SKM-1 (cell line): ENCODE results near the gene PNPLA8.
A peak's percentile ranks its signal among the peaks of the same experiment; 100 is the strongest.
"Not testable (repeated sequence)": the region's sequence is repeated elsewhere in the genome, so short reads cannot be mapped to it uniquely, and the experiment has no call there.

Source experiments
- DNase-seq: peaks from one replicate; lab custom pipeline; 2025; ENCODE audit not compliant: unreplicated experiment; lab: John Stamatoyannopoulos, UW

PNPLA8 gene

DNA sequence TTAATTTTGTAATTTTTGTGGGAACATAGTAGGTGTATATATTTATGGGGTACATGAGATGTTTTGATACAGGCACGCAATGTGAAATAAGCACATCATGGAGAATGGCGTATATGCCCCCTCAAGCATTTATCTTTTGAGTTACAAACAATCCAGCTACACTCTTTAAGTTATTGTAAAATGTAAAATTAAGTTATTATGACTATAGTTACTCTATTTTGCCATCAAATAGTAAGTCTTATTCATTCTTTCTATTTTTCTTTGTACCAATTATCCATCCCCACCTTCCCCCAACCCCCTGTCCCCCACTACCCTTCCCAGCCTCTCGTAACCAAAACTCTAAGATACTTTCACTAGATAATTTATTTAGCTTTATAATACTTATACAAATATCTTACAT, 7.8 kb upstream of the PNPLA8 start:
- DNase-seq = no peak

DNA sequence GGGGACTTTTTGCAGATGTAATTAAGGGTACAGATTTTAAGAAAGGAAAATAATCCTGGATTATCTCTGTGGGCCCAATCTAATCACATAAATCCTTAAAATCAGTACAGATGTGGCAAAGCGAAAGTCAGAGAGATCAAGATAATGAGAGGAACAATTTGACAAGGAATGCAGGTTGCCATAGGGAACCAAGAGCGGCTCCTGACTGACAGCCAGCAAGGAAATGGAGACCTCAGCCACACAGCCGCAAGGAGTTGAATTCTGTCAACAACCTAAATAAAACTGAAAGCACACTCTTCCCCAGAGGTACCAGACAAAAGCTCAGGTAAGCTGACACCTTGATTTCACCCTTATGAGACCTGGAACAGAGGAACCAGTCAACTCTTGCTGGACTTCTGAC, 3.4 kb upstream of the PNPLA8 start:
- no peak for DNase-seq

DNA sequence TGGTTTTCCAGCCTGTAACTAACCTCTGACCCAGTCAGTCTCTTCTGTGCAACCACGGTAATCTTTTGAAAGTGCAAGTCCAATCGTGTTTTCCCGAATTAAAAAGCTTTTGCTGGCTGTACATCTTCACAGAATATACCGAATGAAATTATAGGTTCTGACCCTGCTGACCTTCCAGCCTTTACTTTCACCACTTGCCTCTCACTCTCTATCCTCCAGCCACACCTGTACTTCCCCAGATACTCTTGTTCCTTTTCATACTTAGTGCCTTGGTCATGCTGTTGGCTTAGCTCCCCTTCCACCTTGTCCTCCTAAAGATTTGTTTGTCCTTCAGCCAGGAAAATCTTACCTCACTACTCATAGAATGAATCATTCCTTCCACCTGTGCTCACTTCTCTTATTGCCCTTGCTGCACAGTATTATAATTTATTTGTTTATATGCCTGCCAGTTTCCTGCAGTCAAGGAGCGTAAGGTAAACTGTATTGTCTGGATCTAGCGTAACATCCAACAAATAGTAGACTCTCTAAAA, 2.3 kb upstream of the PNPLA8 start:
- DNase-seq = no peak

DNA sequence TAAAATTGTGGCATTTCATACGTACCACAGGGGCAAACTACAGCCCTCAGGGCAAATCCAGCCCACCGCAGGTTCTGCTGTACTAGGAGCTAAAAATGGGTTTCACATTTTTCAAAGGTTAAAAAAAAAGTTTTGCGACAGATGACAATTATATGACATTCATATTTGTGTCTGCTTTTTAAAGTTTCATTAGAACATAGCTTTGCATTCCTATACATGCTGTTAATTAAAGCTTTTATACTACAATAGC, 758 bp upstream of the PNPLA8 start:
- DNase-seq = no peak

DNA sequence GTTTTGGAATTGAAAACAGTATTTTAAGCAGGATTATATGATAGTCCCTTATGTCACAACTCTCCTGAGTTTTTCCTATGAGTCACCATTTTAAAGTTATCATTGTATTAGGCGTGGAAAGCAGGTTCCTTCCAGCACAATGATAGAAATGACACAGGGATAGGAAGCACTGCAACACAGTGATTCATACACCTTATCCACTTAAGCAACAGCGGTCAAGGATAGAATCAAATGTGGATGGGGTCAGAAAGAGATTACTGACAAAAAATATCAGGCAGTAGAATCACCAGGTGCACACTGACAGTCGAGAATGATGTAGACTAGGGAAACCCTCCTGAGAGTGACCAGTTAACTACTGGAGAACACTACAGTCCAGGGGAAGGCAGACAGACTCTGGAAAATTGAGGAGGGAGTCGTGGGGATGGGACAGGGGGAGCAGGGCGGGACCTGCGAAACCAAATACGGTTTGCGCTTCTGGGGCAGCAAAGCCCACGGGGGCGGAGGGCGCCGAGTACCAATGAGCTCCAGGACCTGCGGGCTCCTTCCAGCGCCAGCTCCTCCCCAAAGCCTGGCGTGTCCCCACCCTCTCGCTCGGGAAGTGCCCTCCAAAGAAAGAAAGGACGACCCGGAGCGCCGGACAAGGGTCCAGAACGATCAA, 479 bp downstream of the PNPLA8 start:
- no peak for DNase-seq

DNA sequence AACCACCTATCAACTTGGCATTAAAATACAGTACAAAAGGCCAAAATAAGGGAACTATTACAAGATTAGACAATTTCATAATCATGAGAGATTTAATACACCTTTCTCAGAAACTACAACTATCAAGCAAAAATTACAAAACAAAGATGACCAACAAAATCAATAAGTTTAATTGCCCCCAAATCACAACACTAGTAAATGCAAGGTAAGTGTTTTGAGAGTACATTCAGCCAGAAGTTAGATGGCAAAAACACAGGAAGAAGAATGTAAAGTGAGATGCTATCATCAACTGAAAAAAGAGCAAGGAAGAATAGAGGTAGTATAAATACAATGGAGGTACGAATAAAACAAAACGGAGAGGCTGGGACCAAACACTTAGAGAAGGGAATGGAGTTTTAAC, 3.2 kb downstream of the PNPLA8 start:
- no peak for DNase-seq

DNA sequence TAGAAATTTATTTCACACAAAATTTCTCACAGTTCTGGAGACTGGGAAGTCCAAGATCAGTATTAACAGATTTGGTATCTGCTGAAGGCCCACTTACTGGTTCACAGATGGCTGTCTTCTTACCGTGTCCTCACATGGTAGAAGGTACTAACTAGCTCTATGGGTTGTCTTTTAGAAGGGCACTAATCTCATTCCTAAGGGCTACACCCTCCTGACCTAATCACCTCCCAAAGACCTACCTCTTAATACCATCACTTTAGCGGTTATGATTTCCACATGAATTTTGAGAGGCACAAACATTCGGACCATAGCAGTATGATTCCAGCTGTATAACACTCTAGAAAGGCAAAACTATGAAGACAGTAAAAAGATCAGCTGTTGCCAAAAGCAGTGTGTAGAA, 8.0 kb downstream of the PNPLA8 start:
- no peak for DNase-seq

DNA sequence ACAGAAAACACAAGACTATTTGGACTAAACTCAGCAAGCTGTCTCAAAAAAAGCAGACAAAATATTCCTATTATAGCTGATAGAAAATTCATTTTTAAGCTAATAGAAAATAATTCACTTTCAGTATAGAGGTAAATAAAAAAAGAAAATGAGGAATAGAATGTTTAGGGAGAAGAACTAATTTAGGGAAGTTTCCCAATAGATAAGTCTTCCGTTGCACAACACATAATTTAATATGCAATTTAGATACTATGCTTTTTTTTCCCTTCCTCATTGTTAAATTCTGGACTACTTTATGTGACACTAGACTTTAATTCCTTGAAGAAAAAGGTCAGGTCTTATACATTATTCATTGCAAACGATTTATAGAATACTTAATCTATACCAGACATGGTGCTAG, 10.3 kb downstream of the PNPLA8 start:
- no peak for DNase-seq

DNA sequence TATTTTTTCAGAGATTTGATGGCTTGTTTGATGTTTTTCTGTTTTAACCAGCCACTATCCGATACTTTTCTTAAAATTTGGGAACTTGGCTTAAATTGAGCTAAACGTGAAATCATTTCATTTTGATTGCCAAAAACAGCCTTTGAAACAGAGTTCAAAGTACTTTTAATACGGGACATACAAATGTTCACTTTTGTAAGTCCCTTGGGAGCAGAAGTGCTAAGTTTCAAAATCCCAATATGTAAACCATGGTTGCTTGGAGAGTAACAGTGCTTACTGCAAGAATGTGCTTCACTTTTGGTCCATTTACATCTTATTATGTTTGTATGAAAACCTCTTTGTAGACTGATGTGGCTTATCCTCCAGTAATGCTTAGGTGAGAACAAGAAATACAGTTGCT, 10.9 kb downstream of the PNPLA8 start:
- no peak for DNase-seq

DNA sequence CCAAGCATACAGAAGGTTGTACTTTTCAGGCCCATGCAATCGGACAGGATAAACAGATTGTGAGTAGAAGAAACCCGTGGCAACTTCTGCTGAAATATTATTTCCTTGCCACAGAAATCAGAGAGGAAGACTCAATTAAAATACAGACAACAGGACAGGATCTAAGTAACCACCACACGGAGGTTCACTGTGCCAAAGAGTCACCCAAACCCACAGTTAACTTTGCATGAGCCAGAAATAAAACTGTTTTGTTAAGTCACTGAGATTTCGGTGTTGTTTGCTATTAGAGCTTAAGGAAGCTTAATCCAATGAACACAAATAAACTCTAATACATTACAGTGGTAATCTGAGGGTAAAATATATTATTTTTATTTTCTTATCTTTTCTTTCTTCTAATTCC, 14.0 kb downstream of the PNPLA8 start:
- no peak for DNase-seq

DNA sequence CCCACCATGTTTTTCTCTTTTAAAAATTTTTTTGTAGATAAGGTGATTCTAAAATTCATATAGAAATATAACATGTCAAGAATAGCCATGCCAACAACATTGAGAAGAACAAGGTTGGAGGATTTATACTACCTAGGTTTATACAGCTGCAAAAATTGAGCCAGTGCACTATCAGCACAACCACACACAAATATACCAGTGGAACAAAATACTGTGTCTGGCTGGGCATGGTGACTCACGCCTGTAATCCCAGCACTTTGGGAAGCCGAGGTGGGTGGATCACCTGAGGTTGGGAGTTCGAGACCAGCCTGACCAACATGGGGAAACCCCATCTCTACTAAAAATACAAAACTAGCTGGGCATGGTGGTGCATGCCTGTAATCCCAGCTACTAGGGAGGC, 21.4 kb downstream of the PNPLA8 start:
- DNase-seq = not testable (repeated sequence)

DNA sequence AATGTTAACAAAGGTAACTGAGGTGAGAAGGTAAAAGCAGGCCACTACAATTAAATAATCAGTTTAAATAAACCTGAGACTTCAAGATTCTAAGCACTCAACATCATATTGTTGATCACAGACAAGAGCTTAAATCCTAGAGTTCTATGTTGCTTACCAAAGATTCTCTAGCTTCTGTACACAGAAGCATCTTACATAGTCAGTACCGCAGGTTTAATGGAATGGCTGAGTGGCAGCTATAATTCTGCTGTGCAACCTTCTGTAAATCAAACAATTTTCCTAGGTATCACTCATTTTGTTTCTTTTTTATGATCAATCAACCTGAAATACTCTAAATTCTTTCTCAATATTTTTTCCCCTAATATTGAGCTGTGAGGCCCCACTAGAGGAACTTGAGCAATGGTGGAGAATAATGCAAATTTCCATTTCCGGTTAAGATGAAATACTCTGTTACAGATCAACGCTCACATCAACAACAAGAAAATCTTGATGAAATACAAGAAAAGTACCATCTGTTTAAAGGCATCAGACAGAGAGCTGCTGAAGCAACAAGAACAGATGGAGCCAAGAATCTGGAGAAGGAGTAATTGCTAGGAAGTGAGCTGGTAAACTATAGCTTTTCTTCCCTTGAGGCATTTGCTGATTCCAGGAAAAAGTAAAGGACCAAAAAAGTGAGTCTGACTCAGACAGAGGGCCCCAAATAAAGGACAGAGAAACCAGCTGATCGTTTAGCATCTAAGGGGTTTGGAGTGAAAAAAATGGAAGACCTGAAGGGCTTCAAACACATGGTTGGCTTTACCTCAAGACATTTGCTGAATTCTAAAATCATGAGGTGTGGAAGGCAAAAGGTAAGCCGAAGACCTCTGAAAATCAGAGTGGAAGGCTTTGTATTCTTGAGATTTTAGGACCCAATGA, 22.6 kb downstream of the PNPLA8 start:
- DNase-seq = no peak

DNA sequence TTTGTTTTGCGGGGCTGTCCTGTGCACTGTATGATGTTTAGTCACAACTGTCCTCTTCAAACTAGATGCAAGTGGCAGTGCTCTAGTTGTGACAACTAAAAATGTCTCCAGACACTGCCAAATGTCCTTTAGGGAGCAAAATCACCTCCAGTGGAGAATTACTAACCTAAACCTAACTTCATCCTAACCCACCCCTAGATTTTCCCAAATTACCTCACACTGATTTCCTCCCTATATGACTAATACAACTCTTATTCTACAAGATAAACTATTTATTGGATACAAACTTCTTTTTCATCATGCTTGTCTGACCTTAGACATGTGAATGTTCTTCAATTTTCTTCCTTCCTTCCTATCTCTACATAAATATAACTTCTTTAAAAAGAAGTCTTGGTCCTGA, 26.4 kb downstream of the PNPLA8 start:
- no peak for DNase-seq

DNA sequence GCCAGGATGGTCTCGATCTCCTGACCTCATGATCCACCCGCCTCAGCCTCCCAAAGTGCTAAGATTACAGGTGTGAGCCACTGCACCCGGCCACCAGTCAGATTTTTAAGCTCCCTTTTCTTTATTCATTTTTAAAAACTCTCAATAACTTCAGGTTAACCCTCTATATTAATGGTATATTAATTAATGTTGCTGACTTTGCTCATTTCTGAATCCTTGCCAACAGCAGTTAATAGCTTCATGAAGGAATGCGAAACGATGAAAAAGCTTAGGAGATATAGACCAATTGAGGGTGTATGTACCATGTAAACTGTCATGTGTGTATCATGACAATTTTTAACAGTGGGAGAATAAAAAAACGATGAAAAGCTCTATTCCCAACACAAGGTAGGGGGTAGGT, 27.5 kb downstream of the PNPLA8 start:
- no peak for DNase-seq

DNA sequence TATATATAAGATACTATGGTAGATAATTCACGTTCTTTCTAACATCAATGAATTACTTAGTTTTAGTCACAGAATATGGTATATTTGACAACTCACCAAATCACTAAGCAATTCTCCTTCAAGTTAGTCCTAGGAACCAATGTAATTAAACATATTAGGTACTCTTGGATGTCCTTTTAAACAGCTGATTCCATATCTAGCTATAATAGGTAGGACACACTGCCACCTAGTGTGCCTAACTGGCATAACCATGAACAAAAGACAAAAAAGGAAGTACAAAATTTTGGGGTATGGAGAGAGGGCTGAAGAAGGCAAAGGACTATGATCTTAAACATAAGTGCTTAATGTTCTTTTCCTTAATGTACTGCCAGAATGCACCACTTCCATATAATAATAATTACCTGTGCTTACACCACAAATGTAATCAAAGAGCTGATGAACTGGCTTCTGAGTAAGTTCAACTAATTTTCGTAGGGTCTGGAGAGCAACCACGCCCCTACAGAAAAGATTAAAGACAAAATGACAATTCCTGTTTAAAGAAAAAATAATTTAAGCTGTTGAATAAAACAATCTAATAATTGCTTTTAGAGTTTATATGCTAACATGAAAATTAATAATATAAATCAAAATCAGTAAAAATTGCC, 28.7 kb downstream of the PNPLA8 start:
- DNase-seq = peak; percentile 7

DNA sequence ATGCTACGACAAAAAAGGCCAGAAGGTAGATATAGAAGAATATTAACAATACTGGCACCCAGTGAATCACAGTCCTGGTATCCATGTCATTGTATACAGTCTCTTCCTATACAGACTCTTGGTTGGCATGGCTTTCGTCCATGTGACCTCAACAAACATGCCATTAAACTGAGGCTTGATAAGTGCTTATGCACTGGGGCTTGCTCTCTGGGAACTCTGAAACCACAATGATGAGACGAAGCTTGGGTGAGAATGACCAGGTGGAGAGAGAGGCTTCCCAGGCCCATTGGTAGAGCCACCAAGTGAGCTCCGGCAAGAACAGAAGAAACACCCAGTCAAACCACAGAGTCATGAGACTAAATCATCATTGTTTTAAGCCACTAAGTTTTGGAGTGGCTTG, 33.2 kb downstream of the PNPLA8 start:
- DNase-seq = no peak

DNA sequence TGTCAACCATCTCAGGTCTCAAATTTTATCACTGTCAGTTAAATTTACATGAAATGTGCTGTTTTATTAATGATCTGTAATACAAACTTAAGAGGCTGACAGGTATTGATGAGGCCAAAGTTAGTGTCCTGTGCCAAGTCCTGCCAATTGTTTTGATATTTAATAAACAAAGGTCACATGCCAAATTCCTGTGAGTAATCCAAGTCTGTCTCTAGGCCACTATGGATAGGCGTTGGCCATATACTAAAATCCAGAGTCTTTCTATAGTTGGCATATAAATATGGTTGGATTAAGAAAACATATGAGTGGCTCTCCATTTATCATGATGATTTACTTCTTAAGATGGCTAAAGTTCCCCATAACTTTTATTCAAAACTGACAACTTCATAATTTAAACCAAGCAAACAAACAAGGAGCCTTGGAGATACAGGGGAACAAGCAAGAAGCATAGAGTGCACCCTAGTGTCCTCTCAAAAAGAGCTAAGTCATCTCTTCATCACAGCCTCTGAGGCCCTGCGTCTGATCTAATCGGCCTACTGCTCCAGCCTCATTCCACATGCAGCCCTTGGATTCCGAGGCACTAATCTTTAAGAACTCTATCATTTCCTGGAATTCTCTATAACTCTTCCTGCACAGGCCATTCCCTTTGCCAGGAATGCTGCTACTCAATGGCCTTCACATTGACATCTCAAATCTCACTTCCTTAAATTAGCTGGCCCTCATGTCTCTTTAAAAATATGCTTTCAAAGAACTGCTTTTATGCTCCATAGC, 37.0 kb downstream of the PNPLA8 start:
- no peak for DNase-seq

DNA sequence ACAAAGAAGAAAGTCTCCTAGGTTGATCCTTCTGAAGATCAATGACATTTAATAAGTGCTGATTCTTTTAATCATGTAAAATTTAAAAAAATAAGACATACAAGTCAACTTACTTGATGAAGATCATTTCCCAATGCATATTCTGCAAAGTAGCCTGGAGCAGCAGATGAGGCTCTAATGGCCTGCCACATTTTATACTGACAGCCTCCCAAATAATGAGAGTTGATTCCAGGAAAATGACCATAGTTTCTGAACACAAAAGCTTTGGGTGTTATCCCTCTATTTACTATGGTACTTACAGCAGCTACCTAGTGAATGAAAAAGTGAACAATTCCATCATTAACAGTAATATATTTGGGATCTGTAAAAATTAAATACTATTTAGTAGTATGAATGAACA, 38.3 kb downstream of the PNPLA8 start:
- DNase-seq = no peak

DNA sequence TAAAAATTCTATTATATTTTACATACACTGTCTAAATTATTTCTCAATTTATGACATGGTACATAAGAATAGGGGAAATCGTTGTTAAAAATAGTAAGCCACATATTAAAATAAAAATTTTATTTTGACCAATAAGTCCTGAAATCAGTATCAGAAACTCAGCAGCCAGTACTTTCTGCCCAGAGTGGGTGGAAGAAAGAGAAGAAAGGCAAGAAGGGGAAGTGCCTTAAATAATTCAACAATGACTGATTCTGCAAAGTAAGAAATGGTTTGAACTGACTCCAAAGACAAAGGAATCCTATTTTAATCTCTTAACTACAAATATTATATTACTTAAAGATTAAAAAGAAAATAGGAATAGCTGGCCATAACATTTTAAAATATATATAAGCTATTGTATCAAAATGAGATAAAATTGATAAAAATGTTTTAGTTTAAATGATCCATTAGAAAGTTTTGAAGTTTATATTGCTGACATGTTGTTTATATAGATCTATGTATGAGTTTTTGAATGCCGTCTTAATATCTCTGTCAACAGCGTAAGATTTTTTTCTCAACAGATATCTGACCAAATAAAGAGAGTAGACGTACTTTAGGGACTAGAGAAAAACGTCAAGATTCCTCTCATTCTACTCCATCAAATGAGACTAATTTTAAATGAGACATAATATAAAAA, 39.5 kb downstream of the PNPLA8 start:
- DNase-seq = no peak

DNA sequence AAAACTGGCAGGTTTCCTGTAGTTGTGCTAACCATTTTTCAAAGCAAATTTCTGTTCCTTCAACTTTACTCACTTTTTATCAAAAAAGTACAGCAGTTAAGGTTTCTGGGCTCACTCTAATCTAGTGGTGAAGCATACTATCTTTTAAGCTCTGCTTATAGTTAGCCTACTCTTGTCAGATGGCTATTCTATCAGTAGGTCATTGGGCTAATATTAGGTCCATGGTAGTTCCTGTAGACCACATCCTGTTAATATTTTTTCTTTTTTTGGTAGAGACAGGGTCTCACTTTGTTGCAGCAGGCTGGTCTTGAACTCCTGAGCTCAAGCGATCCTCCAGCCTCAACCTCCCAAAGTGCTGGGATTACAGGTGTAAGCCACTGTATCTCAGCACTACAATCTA, 41.8 kb downstream of the PNPLA8 start:
- DNase-seq = no peak

DNA sequence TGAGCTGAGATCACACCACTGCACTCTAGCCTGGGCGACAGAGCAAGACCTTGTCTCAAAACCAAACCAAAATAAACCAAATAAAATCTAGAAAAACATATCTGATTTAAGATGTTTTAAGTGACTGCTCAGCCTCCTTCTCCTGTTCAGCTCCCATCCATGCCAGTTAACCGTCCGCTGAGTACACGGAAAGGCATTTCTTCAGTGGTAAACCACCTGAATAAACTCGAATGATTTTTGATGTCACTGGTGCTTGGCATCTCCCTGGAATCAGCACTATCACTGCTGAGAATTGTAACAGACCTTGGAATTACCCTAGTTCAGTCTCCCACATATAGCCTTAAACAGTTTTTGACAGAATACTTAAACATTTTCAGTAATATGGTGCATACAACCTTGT, 45.6 kb downstream of the PNPLA8 start:
- no peak for DNase-seq
